Measurements from ENCODE around the gene NEU2. TPM values are rescaled to one million over a fixed set of nuclear protein-coding genes. Genes with fewer than 3 reads are reported as not detected.

NEU2 gene
- total and polyA plus RNA-seq, 10 of the 15 experiments (the other 5 are each of a cell fraction or from before 2014, with no cell fraction given), result not detected

DNA sequence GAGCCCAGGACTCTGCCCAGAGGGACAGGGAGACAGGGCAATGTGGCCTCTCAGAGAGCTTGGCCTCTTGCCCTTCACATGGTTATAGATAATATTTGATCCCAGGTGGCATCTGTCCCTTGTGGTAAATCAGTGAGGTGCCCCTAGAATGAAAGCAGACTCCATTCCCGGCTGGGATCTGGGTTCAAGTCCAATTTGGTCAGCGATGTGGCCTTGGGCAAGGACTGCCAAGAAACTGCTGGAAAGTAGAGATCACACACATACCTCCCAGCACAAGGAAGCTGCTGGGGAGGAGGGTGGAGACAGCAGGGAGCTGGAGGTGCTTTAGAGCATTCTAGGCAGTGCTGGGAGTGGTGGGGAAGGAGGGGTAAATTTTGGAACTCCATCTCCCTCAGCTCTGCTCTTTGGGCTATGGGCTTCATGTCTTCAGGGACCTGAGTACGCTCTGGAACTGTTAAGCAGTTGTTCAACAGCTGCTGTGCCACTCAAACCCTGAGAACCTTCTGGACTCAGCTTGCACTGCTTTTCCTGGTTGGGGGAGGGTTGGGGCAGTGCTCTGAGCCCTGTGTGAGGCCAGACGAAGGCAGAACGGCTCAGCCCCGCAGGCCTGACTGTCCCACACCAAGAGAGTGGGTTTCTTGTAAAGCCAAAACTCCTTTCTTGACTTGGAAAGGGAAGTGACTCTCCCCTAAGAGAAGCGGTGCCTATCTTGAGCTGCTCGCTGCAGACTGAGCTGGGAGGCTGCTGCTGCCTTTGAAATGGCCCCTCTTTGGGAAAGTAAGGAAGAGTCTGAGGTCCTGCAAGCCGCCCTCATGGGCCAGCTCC, 50.7 kb downstream of the NEU2 start (continued):
- TF ChIP-seq ZNF592 (IDR thresholded peaks at IDR 0.05), result peak; percentile 10; the same call in 1 of the 2 replicates
- TF ChIP-seq, protein P1, sequence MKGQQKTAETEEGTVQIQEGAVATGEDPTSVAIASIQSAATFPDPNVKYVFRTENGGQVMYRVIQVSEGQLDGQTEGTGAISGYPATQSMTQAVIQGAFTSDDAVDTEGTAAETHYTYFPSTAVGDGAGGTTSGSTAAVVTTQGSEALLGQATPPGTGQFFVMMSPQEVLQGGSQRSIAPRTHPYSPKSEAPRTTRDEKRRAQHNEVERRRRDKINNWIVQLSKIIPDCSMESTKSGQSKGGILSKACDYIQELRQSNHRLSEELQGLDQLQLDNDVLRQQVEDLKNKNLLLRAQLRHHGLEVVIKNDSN (IDR thresholded peaks at IDR 0.05; ENCODE audit: borderline replicate concordance, extremely low read length, insufficient read depth, low read depth, low read length), result no peak
- no peak for TF ChIP-seq SMC3 (IDR thresholded peaks at IDR 0.05; ENCODE audit: borderline replicate concordance, low read length)
- no peak for TF ChIP-seq JUND (IDR thresholded peaks at IDR 0.05; ENCODE audit: low read depth, low read length)
- TF ChIP-seq KLF5 (IDR thresholded peaks at IDR 0.05; ENCODE audit: partially characterized antibody), result no peak
- no peak for TF ChIP-seq NFYA (IDR thresholded peaks at IDR 0.05; ENCODE audit: borderline replicate concordance, low read depth, low read length)
- no peak for TF ChIP-seq SUZ12 (IDR thresholded peaks at IDR 0.05; ENCODE audit: unreplicated experiment)
- TF ChIP-seq NFXL1 (IDR thresholded peaks at IDR 0.05; ENCODE audit: borderline replicate concordance), result no peak
